ENCODE data around the gene NFATC2. TPM values are rescaled to one million over a fixed set of nuclear protein-coding genes. Genes with fewer than 3 reads are reported as not detected.

Gene NFATC2
- total and polyA plus RNA-seq, 7 donors: 1.4 to 16.9 (median 5.0) TPM

- Histone ChIP-seq H3K4me1 (peaks cover 0 to 7% (median 0%) of the 10 kb centered on the region in 4 donors), H3K27me3 (no peaks in the 10 kb centered on the region), H3K27ac (no peak overlapping the region), H3K9me3 (no peaks in the 10 kb centered on the region), H3K4me3 (no peak overlapping the region), H3K36me3 (peaks cover 0 to 10% (median 0%) of the 10 kb centered on the region in 4 donors)
- WGBS, 2 donors: 81 to 82% methylated on average over 4 of the region's 4 CpGs
- DNase-seq: peak; percentile 22
- no peak for TF ChIP-seq CTCF (IDR thresholded peaks at IDR 0.05)
- no peak for TF ChIP-seq EP300 (IDR thresholded peaks at IDR 0.05)
- no peak for TF ChIP-seq POLR2AphosphoS5 (IDR thresholded peaks at IDR 0.05)
- no peak for TF ChIP-seq POLR2A (IDR thresholded peaks at IDR 0.05)
- intact Hi-C loops (cut with DNase I): no loop called here
These were observed 155.9 kb downstream of the NFATC2 start for GRCh38 chr20:51386586-51386985.

GRCh38 chr20:51385646-51386530 lies 156.6 kb downstream of the NFATC2 start:
- intact Hi-C loops (cut with DNase I): no loop called here

GRCh38 chr20:51384875-51385274 lies 157.6 kb downstream of the NFATC2 start:
- Histone ChIP-seq H3K27me3 (no peaks in the 10 kb centered on the region), H3K9me3 (no peaks in the 10 kb centered on the region), H3K4me3 (no peak overlapping the region), H3K36me3 (no peaks in the 10 kb centered on the region), H3K4me1 (peaks cover 0 to 7% (median 0%) of the 10 kb centered on the region in 4 donors), H3K27ac (no peak overlapping the region)
- DNase-seq: no peak
- TF ChIP-seq POLR2AphosphoS5 (IDR thresholded peaks at IDR 0.05) (no peak), POLR2A (IDR thresholded peaks at IDR 0.05) (no peak), CTCF (IDR thresholded peaks at IDR 0.05) (no peak), EP300 (IDR thresholded peaks at IDR 0.05) (no peak)
- 84 to 90% methylated on average over 3 of the region's 3 CpGs for WGBS, 2 donors
- intact Hi-C loops (cut with DNase I): no loop called here

More at GRCh38 chr20:51385646-51386530, 156.6 kb downstream of the NFATC2 start:
- no peaks in the 10 kb centered on the region for H3K9me3 ChIP-seq
- H3K27ac ChIP-seq: no peak overlapping the region
- H3K4me3 ChIP-seq: no peak overlapping the region
- no peaks in the 10 kb centered on the region for H3K27me3 ChIP-seq
- H3K4me1 ChIP-seq: peaks cover 0 to 7% (median 0%) of the 10 kb centered on the region in 4 donors
- TF ChIP-seq CTCF (IDR thresholded peaks at IDR 0.05) (peak in 3 of 4 experiments; percentile 20 to 46 (median 38)), POLR2AphosphoS5 (IDR thresholded peaks at IDR 0.05) (no peak), POLR2A (IDR thresholded peaks at IDR 0.05) (no peak)
- H3K36me3 ChIP-seq: peaks cover 0 to 7% (median 0%) of the 10 kb centered on the region in 4 donors
- DNase-seq: peak; percentile 53
- 92 to 93% methylated on average over 7 of the region's 7 CpGs for WGBS, 2 donors

- intact Hi-C loops (cut with DNase I): no loop called here
- no peaks in the 10 kb centered on the region for H3K36me3 ChIP-seq
- 76 to 89% methylated on average over 11 of the region's 11 CpGs for WGBS, 2 donors
- H3K4me3 ChIP-seq: no peak overlapping the region
- H3K9me3 ChIP-seq: no peaks in the 10 kb centered on the region
- no peak for TF ChIP-seq POLR2A (IDR thresholded peaks at IDR 0.05)
- TF ChIP-seq EP300 (IDR thresholded peaks at IDR 0.05): no peak
- TF ChIP-seq CTCF (IDR thresholded peaks at IDR 0.05): no peak
- no peak for TF ChIP-seq POLR2AphosphoS5 (IDR thresholded peaks at IDR 0.05)
- peaks cover 0 to 7% (median 0%) of the 10 kb centered on the region in 4 donors for H3K4me1 ChIP-seq
- no peak overlapping the region for H3K27ac ChIP-seq
- peak; percentile 22 for DNase-seq
- H3K27me3 ChIP-seq: no peaks in the 10 kb centered on the region
These were observed 158.5 kb downstream of the NFATC2 start for GRCh38 chr20:51383891-51384510.
